SK-N-SH treated with all-trans-retinoic acid at 6 μM for 48 hours (cell line): ENCODE data around the gene SUN2.

Experiments
- ATAC-seq: fragments of 200-7000 bp; cut with Tn5 transposase; 3 replicates; pipeline ENCODE4 v1.9.1; 2020; ENCODE audit warnings: mild to moderate bottlenecking, moderate library complexity
- ARNTL ChIP-seq: fragments of 450-650 bp; formaldehyde crosslinking; IDR thresholded peaks from 2 replicates; pipeline ENCODE4 v1.5.0; 2020; ENCODE audit warnings: low read depth, mild to moderate bottlenecking, moderate library complexity, borderline replicate concordance
- BACH2 ChIP-seq: fragments of 250-450 bp; sonication (Bioruptor Pico); IDR thresholded peaks from 2 replicates; pipeline ENCODE4 v1.9.0; 2021; ENCODE audit warnings: mild to moderate bottlenecking, borderline replicate concordance
- CREB5 ChIP-seq: fragments of 250-450 bp; sonication (Bioruptor Pico); IDR thresholded peaks from 2 replicates; pipeline ENCODE4 v1.5.1; 2020; ENCODE audit warnings: low read depth, mild to moderate bottlenecking, moderate library complexity
- CSDC2 ChIP-seq: fragments of 250-450 bp; sonication (Bioruptor Pico); IDR thresholded peaks from 2 replicates; pipeline ENCODE4 v1.5.0; 2020; ENCODE audit warnings: mild to moderate bottlenecking, moderate library complexity
- CSRNP3 ChIP-seq: fragments of 250-450 bp; sonication (Bioruptor Pico); IDR thresholded peaks from 2 replicates; pipeline ENCODE4 v1.5.1; 2021; ENCODE audit warnings: mild to moderate bottlenecking, moderate library complexity
- ESRRG ChIP-seq: fragments of 250-450 bp; sonication (Bioruptor Pico); IDR thresholded peaks from 2 replicates; pipeline ENCODE4 v1.6.1; 2021; ENCODE audit warnings: mild to moderate bottlenecking
- GLIS3 ChIP-seq: fragments of 250-450 bp; sonication (Bioruptor Pico); IDR thresholded peaks from 2 replicates; pipeline ENCODE4 v1.5.0; 2020; ENCODE audit warnings: mild to moderate bottlenecking, moderate library complexity
- ISL1 ChIP-seq: fragments of 250-450 bp; sonication (Bioruptor Pico); IDR thresholded peaks from 2 replicates; pipeline ENCODE4 v2.1.2; 2022; ENCODE audit warnings: mild to moderate bottlenecking, moderate library complexity
- OSR1 ChIP-seq: fragments of 250-450 bp; sonication (Bioruptor Pico); IDR thresholded peaks from 2 replicates; pipeline ENCODE4 v1.8.0; 2022; ENCODE audit warnings: moderate library complexity, mild to moderate bottlenecking, inconsistent platforms
- PPARA ChIP-seq: fragments of 250-450 bp; sonication (Bioruptor Pico); IDR thresholded peaks from 2 replicates; pipeline ENCODE4 v1.5.0; 2020; ENCODE audit warnings: mild to moderate bottlenecking, borderline replicate concordance
- RARB ChIP-seq: fragments of 250-450 bp; sonication (Bioruptor Pico); IDR thresholded peaks from 2 replicates; pipeline ENCODE4 v1.8.0; 2021; ENCODE audit warnings: mild to moderate bottlenecking, moderate library complexity
- SNAI2 ChIP-seq: fragments of 250-450 bp; sonication (Bioruptor Pico); IDR thresholded peaks from 2 replicates; pipeline ENCODE4 v1.5.0; 2020; ENCODE audit warnings: mild to moderate bottlenecking, moderate library complexity
- TCF4 ChIP-seq: fragments of 250-450 bp; sonication (Bioruptor Pico); IDR thresholded peaks from 2 replicates; pipeline ENCODE4 v1.8.0; 2021; ENCODE audit warnings: mild to moderate bottlenecking, moderate library complexity, borderline replicate concordance
- TOX ChIP-seq: fragments of 250-450 bp; sonication (Bioruptor Pico); IDR thresholded peaks from 2 replicates; pipeline ENCODE4 v1.8.0; 2021; ENCODE audit warnings: mild to moderate bottlenecking, moderate library complexity, borderline replicate concordance
- TSHZ2 ChIP-seq: fragments of 250-450 bp; sonication (Bioruptor Pico); IDR thresholded peaks from 2 replicates; pipeline ENCODE4 v1.5.0; 2020; ENCODE audit warnings: mild to moderate bottlenecking, moderate library complexity
- ZC3H10 ChIP-seq: fragments of 250-450 bp; sonication (Bioruptor Pico); IDR thresholded peaks from 2 replicates; pipeline ENCODE4 v1.5.1; 2021; ENCODE audit warnings: mild to moderate bottlenecking, moderate library complexity
- ZFP3 ChIP-seq: fragments of 250-450 bp; sonication (Bioruptor Pico); IDR thresholded peaks from 2 replicates; pipeline ENCODE4 v1.5.0; 2020; ENCODE audit warnings: mild to moderate bottlenecking, moderate library complexity
- ZFP30 ChIP-seq: fragments of 450-650 bp; formaldehyde crosslinking; IDR thresholded peaks from 2 replicates; pipeline ENCODE4 v1.5.0; 2022; ENCODE audit warnings: mild to moderate bottlenecking, moderate library complexity
- ZNF565 ChIP-seq: fragments of 450-650 bp; formaldehyde crosslinking; conservative IDR thresholded peaks from 2 replicates; pipeline ENCODE4 v1.5.0; 2020; ENCODE audit warnings: low read depth, mild to moderate bottlenecking, moderate library complexity
- ZNF70 ChIP-seq: fragments of 450-650 bp; formaldehyde crosslinking; IDR thresholded peaks from 2 replicates; pipeline ENCODE4 v1.5.0; 2020; ENCODE audit warnings: mild to moderate bottlenecking, moderate library complexity
- ZNF8 ChIP-seq: fragments of 450-650 bp; formaldehyde crosslinking; IDR thresholded peaks from 2 replicates; pipeline ENCODE4 v1.5.0; 2020; ENCODE audit warnings: mild to moderate bottlenecking, moderate library complexity

Gene SUN2

GRCh38 chr22:38733724-38734381, 21.9 kb downstream of the SUN2 start:
- no peak for TF ChIP-seq ZC3H10 (CRISPR knock-in tag)
- no peak for TF ChIP-seq RARB
- no peak for TF ChIP-seq TCF4
- no peak for TF ChIP-seq ISL1
- no peak for TF ChIP-seq GLIS3 (CRISPR knock-in tag)

GRCh38 chr22:38733329-38733723, 22.5 kb downstream of the SUN2 start:
- peak; percentile 64; the same call in 2 of the 3 replicates for ATAC-seq
- no peak for TF ChIP-seq ARNTL (CRISPR knock-in tag)
- no peak for TF ChIP-seq ZNF565 (CRISPR knock-in tag)
- TF ChIP-seq ZFP3, result no peak
- TF ChIP-seq RARB, result no peak

More at GRCh38 chr22:38733724-38734381, 21.9 kb downstream of the SUN2 start:
- ATAC-seq, result no peak

GRCh38 chr22:38732251-38732815, 23.5 kb downstream of the SUN2 start:
- TF ChIP-seq ZNF70 (no peak), BACH2 (CRISPR knock-in tag) (no peak), ZC3H10 (CRISPR knock-in tag) (no peak), ZNF8 (CRISPR knock-in tag) (no peak), ISL1 (no peak), GLIS3 (CRISPR knock-in tag) (no peak), ZFP3 (no peak), TCF4 (no peak), ZFP30 (CRISPR knock-in tag) (no peak), TOX (no peak), ESRRG (no peak), OSR1 (no peak), CSRNP3 (CRISPR knock-in tag) (no peak), ZNF565 (CRISPR knock-in tag) (no peak), ARNTL (CRISPR knock-in tag) (no peak), CREB5 (no peak), SNAI2 (CRISPR knock-in tag) (no peak)
- no peak for ATAC-seq

- no peak for ATAC-seq
- TF ChIP-seq ZFP30 (CRISPR knock-in tag) (no peak), ZNF8 (CRISPR knock-in tag) (no peak), CSRNP3 (CRISPR knock-in tag) (no peak), TSHZ2 (CRISPR knock-in tag) (no peak), ESRRG (no peak), ARNTL (CRISPR knock-in tag) (no peak), OSR1 (no peak), ZC3H10 (CRISPR knock-in tag) (no peak), CSDC2 (no peak), PPARA (CRISPR knock-in tag) (no peak), TOX (no peak), RARB (no peak)
- TF ChIP-seq, all 23 proteins: peak for 0
These were observed 24.1 kb downstream of the SUN2 start for GRCh38 chr22:38731703-38732161.
